ENCODE results near the gene RAB4B. TPM values are rescaled to one million over a fixed set of nuclear protein-coding genes. Genes with fewer than 3 reads are reported as not detected.

RAB4B gene
- total and polyA plus RNA-seq, 7 experiments from 2014 or later, result 37.6 to 65.2 (median 53.0) TPM

- H3K36me3 Mint-ChIP-seq, result peaks cover 0 to 41% (median 7%) of the 10 kb centered on the region in 5 donors
- no peaks in the 10 kb centered on the region for H3K9me3 ChIP-seq (ENCODE audit: control insufficient read depth in 2 of 3, low read length in 3 of 3)
- ChIA-PET CTCF (interaction anchor here (0.6 to 0.9 kb wide), 2 partner anchors 79 to 1391 kb away, joined by 3 to 4 read pairs; no protein-coding TSS in a partner anchor), POLR2A (interaction anchor here (0.6 to 8.7 kb wide), 8 partner anchors 9 to 580 kb away, joined by 3 to 84 read pairs (median 4); partner anchors contain the start of genes ACTMAP, RAB4B and SNRPA)
- H3K4me1 Mint-ChIP-seq, result peaks cover 48 to 74% (median 68%) of the 10 kb centered on the region in 7 donors
- peak overlapping the region; percentile 84 to 100 (median 94) for H3K4me3 Mint-ChIP-seq
- ATAC-seq (no peak), DNase-seq (no peak)
- H3K27me3 Mint-ChIP-seq, result no peaks in the 10 kb centered on the region
- H3K27me3 ChIP-seq (ENCODE audit: control insufficient read depth in 2 of 2, insufficient read depth in 2 of 2, low read length in 2 of 2), result no peaks in the 10 kb centered on the region
- peak overlapping the region; percentile 89 to 99 (median 94) for H3K27ac Mint-ChIP-seq
- peaks cover 56 to 60% of the 10 kb centered on the region in 2 donors for H3K4me1 ChIP-seq (ENCODE audit: control insufficient read depth in 2 of 2, insufficient read depth in 2 of 2, low read length in 2 of 2)
- peak overlapping the region; percentile 87 for H3K27ac ChIP-seq (ENCODE audit: low read depth, low read length)
- intact Hi-C loops (cut with micrococcal nuclease), result loop anchor here (5.0 kb wide), 3 partner anchors 358 to 552 kb away; partner anchors contain the start of genes SERTAD3 (in 1 of the 2) and TGFB1 (in 1 of the 2)
- H3K9me3 Mint-ChIP-seq, result no peaks in the 10 kb centered on the region
- peaks cover 0 to 25% (median 0%) of the 10 kb centered on the region in 3 experiments for H3K36me3 ChIP-seq (ENCODE audit: control insufficient read depth in 2 of 3, insufficient read depth in 3 of 3, low read length in 3 of 3)
- H3K4me3 ChIP-seq (ENCODE audit: low read length), result peak overlapping the region; percentile 73
Measured at GRCh38 chr19:40800339-40800996, 22.4 kb downstream of the RAB4B start.

- H3K4me3 ChIP-seq (ENCODE audit: low read length), result peak overlapping the region; percentile 73
- Mint-ChIP-seq H3K36me3 (peaks cover 0 to 41% (median 7%) of the 10 kb centered on the region in 5 donors), H3K9me3 (no peaks in the 10 kb centered on the region), H3K27me3 (no peaks in the 10 kb centered on the region), H3K27ac (peak overlapping the region in 8 of 9 donors; percentile 80 to 99 (median 96)), H3K4me3 (peak overlapping the region; percentile 80 to 100 (median 94)), H3K4me1 (peaks cover 52 to 80% (median 73%) of the 10 kb centered on the region in 7 donors)
- DNase-seq (no peak), ATAC-seq (no peak)
- POLR2A ChIA-PET, result interaction anchor here (0.6 to 8.7 kb wide), 8 partner anchors 15 to 1366 kb away, joined by 3 to 84 read pairs (median 4); partner anchors contain the start of genes ACTMAP, RAB4B and SNRPA
- no peaks in the 10 kb centered on the region for H3K27me3 ChIP-seq (ENCODE audit: control insufficient read depth in 2 of 2, insufficient read depth in 2 of 2, low read length in 2 of 2)
- intact Hi-C loops (cut with micrococcal nuclease), result loop anchor here (5.0 kb wide), 3 partner anchors 359 to 551 kb away; partner anchors contain the start of genes SERTAD3 (in 1 of the 2) and TGFB1 (in 1 of the 2)
- H3K36me3 ChIP-seq (ENCODE audit: control insufficient read depth in 2 of 3, insufficient read depth in 3 of 3, low read length in 3 of 3), result peaks cover 0 to 25% (median 0%) of the 10 kb centered on the region in 3 experiments
- H3K27ac ChIP-seq (ENCODE audit: low read depth, low read length), result peak overlapping the region; percentile 87
- H3K9me3 ChIP-seq (ENCODE audit: control insufficient read depth in 2 of 3, low read length in 3 of 3), result no peaks in the 10 kb centered on the region
- CTCF ChIA-PET, result interaction anchor here (0.9 kb wide), 3 partner anchors 50 to 117 kb away, joined by 3 to 4 read pairs (median 3); partner anchors contain the start of genes ACTMAP and SNRPA
- H3K4me1 ChIP-seq (ENCODE audit: control insufficient read depth in 2 of 2, insufficient read depth in 2 of 2, low read length in 2 of 2), result peaks cover 61 to 65% of the 10 kb centered on the region in 2 donors
Measured at GRCh38 chr19:40800997-40801377, 22.9 kb downstream of the RAB4B start.

- ATAC-seq (no peak), DNase-seq (no peak)
- Mint-ChIP-seq H3K27me3 (no peaks in the 10 kb centered on the region), H3K4me1 (peaks cover 58 to 84% (median 77%) of the 10 kb centered on the region in 7 donors), H3K4me3 (peak overlapping the region; percentile 80 to 100 (median 94)), H3K9me3 (no peaks in the 10 kb centered on the region), H3K27ac (peak overlapping the region; percentile 80 to 99 (median 98)), H3K36me3 (peaks cover 0 to 41% (median 6%) of the 10 kb centered on the region in 5 donors)
- peaks cover 0 to 25% (median 0%) of the 10 kb centered on the region in 3 experiments for H3K36me3 ChIP-seq (ENCODE audit: control insufficient read depth in 2 of 3, insufficient read depth in 3 of 3, low read length in 3 of 3)
- CTCF ChIA-PET, result interaction anchor here (0.9 kb wide), 3 partner anchors 51 to 118 kb away, joined by 3 to 4 read pairs (median 3); partner anchors contain the start of genes ACTMAP and SNRPA
- peak overlapping the region; percentile 87 for H3K27ac ChIP-seq (ENCODE audit: low read depth, low read length)
- H3K4me1 ChIP-seq (ENCODE audit: control insufficient read depth in 2 of 2, insufficient read depth in 2 of 2, low read length in 2 of 2), result peaks cover 68 to 72% of the 10 kb centered on the region in 2 donors
- peak overlapping the region; percentile 54 for H3K4me3 ChIP-seq (ENCODE audit: low read length)
- POLR2A ChIA-PET, result interaction anchor here (0.6 to 8.7 kb wide), 9 partner anchors 10 to 1365 kb away, joined by 3 to 84 read pairs (median 4); partner anchors contain the start of genes ACTMAP, RAB4B and SNRPA
- intact Hi-C loops (cut with micrococcal nuclease), result loop anchor here (5.0 kb wide), 3 partner anchors 359 to 551 kb away; partner anchors contain the start of genes SERTAD3 (in 1 of the 2) and TGFB1 (in 1 of the 2)
- H3K9me3 ChIP-seq (ENCODE audit: control insufficient read depth in 2 of 3, low read length in 3 of 3), result no peaks in the 10 kb centered on the region
- no peaks in the 10 kb centered on the region for H3K27me3 ChIP-seq (ENCODE audit: control insufficient read depth in 2 of 2, insufficient read depth in 2 of 2, low read length in 2 of 2)
Measured at GRCh38 chr19:40801426-40802299, 23.6 kb downstream of the RAB4B start.

- H3K4me3 Mint-ChIP-seq, result peak overlapping the region; percentile 80 to 100 (median 94)
- ChIA-PET POLR2A (interaction anchor here (0.9 to 8.7 kb wide), 8 partner anchors 9 to 460 kb away, joined by 3 to 84 read pairs (median 5); partner anchors contain the start of genes ACTMAP, RAB4B and SNRPA), CTCF (no interaction called here)
- peaks cover 75 to 80% of the 10 kb centered on the region in 2 donors for H3K4me1 ChIP-seq (ENCODE audit: control insufficient read depth in 2 of 2, insufficient read depth in 2 of 2, low read length in 2 of 2)
- H3K27me3 ChIP-seq (ENCODE audit: control insufficient read depth in 2 of 2, insufficient read depth in 2 of 2, low read length in 2 of 2), result no peaks in the 10 kb centered on the region
- H3K36me3 Mint-ChIP-seq, result peaks cover 0 to 43% (median 8%) of the 10 kb centered on the region in 5 donors
- H3K27ac ChIP-seq (ENCODE audit: low read depth, low read length), result peak overlapping the region; percentile 87
- no peaks in the 10 kb centered on the region for H3K9me3 Mint-ChIP-seq
- no peaks in the 10 kb centered on the region for H3K9me3 ChIP-seq (ENCODE audit: control insufficient read depth in 2 of 3, low read length in 3 of 3)
- H3K4me1 Mint-ChIP-seq, result peaks cover 64 to 88% (median 85%) of the 10 kb centered on the region in 7 donors
- no peak for ATAC-seq
- intact Hi-C loops (cut with micrococcal nuclease), result loop anchor here (5.0 kb wide), 3 partner anchors 360 to 550 kb away; partner anchors contain the start of genes SERTAD3 (in 1 of the 2) and TGFB1 (in 1 of the 2)
- peaks cover 0 to 28% (median 0%) of the 10 kb centered on the region in 3 experiments for H3K36me3 ChIP-seq (ENCODE audit: control insufficient read depth in 2 of 3, insufficient read depth in 3 of 3, low read length in 3 of 3)
- peak overlapping the region; percentile 54 for H3K4me3 ChIP-seq (ENCODE audit: low read length)
- H3K27me3 Mint-ChIP-seq, result no peaks in the 10 kb centered on the region
- no peak for DNase-seq
- H3K27ac Mint-ChIP-seq, result peak overlapping the region; percentile 95 to 99 (median 98)
Measured at GRCh38 chr19:40802300-40803169, 24.5 kb downstream of the RAB4B start.

- ATAC-seq, result no peak
- Histone ChIP-seq H3K4me1 (ENCODE audit: control insufficient read depth in 2 of 2, insufficient read depth in 2 of 2, low read length in 2 of 2) (peaks cover 76 to 79% of the 10 kb centered on the region in 2 donors), H3K9me3 (ENCODE audit: control insufficient read depth in 2 of 3, low read length in 3 of 3) (no peaks in the 10 kb centered on the region), H3K4me3 (ENCODE audit: low read length) (peak overlapping the region; percentile 54), H3K36me3 (ENCODE audit: control insufficient read depth in 2 of 3, insufficient read depth in 3 of 3, low read length in 3 of 3) (peaks cover 0 to 36% (median 6%) of the 10 kb centered on the region in 3 experiments), H3K27ac (ENCODE audit: low read depth, low read length) (peak overlapping the region; percentile 87), H3K27me3 (ENCODE audit: control insufficient read depth in 2 of 2, insufficient read depth in 2 of 2, low read length in 2 of 2) (no peaks in the 10 kb centered on the region)
- H3K27me3 Mint-ChIP-seq, result no peaks in the 10 kb centered on the region
- intact Hi-C loops (cut with micrococcal nuclease), result loop anchor here (5.0 kb wide), 3 partner anchors 361 to 549 kb away; partner anchors contain the start of genes SERTAD3 (in 1 of the 2) and TGFB1 (in 1 of the 2)
- ChIA-PET POLR2A (interaction anchor here (0.9 to 8.7 kb wide), 8 partner anchors 8 to 460 kb away, joined by 3 to 84 read pairs (median 6); partner anchors contain the start of genes ACTMAP, RAB4B and SNRPA), CTCF (interaction anchor here (0.6 kb wide), 1 partner anchor 140 kb away, joined by 3 read pairs; no protein-coding TSS in a partner anchor)
- H3K4me3 Mint-ChIP-seq, result peak overlapping the region; percentile 80 to 100 (median 94)
- peaks cover 0 to 46% (median 8%) of the 10 kb centered on the region in 5 donors for H3K36me3 Mint-ChIP-seq
- peaks cover 66 to 88% (median 83%) of the 10 kb centered on the region in 7 donors for H3K4me1 Mint-ChIP-seq
- DNase-seq, result no peak
- no peaks in the 10 kb centered on the region for H3K9me3 Mint-ChIP-seq
- H3K27ac Mint-ChIP-seq, result peak overlapping the region; percentile 95 to 99 (median 98)
Measured at GRCh38 chr19:40803170-40803856, 25.3 kb downstream of the RAB4B start.

All from naive thymus-derived CD4-positive, alpha-beta T cell (primary cell).